Measurements from ENCODE around the gene CCDC154. TPM values are rescaled to one million over a fixed set of nuclear protein-coding genes. Genes with fewer than 3 reads are reported as not detected.

CCDC154 gene, protein sequence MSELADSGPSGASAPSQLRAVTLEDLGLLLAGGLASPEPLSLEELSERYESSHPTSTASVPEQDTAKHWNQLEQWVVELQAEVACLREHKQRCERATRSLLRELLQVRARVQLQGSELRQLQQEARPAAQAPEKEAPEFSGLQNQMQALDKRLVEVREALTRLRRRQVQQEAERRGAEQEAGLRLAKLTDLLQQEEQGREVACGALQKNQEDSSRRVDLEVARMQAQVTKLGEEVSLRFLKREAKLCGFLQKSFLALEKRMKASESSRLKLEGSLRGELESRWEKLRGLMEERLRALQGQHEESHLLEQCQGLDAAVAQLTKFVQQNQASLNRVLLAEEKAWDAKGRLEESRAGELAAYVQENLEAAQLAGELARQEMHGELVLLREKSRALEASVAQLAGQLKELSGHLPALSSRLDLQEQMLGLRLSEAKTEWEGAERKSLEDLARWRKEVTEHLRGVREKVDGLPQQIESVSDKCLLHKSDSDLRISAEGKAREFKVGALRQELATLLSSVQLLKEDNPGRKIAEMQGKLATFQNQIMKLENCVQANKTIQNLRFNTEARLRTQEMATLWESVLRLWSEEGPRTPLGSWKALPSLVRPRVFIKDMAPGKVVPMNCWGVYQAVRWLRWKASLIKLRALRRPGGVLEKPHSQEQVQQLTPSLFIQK
- total RNA-seq (2022; extraction: Qiagen RNA extraction) = 0.11 to 0.51 TPM (median 0.46 TPM) in 4 of 5 replicates, not detected in the other

DNA sequence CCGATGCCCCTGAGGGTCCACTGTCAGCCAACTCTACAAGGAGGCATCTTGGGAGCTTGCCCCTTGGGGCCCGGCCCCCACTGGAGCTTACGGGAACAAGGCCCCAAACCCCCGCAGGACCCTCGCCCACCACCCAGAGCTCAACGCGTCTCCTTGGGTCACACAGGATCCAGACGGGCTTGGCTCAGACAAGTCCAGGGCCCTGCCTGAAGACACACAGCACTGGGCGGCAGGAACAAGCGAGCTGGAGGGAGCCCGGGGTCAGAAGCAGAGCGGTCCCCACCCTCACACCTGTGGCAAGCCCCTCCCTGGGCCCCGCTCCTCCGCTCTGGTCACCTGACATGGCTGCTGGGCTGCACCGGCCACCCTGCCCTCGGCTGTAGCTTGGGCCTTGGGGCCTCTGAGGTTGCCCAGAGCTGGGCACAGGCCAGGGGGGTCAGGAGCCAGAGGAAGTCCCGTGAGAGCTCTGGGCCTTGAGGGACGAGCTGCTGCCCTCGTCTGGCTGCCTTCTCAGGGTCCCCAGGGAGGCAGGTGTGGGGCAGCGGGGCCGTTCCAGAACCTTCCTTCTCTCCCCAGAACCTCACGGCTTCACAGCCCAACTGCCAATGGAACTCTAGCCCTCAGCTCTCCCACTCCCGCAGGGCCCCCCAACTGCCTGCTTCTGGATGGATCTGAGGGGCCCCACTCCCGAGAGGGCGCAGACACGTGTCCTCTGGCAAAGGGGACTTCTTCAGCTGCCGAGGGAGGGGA, at the start of gene CCDC154:
Gene CCDC154 (minus strand): TSS at position 577 of the 750 bp plus-strand sequence. CDS start 234 bp downstream, at position 343.

DNA sequence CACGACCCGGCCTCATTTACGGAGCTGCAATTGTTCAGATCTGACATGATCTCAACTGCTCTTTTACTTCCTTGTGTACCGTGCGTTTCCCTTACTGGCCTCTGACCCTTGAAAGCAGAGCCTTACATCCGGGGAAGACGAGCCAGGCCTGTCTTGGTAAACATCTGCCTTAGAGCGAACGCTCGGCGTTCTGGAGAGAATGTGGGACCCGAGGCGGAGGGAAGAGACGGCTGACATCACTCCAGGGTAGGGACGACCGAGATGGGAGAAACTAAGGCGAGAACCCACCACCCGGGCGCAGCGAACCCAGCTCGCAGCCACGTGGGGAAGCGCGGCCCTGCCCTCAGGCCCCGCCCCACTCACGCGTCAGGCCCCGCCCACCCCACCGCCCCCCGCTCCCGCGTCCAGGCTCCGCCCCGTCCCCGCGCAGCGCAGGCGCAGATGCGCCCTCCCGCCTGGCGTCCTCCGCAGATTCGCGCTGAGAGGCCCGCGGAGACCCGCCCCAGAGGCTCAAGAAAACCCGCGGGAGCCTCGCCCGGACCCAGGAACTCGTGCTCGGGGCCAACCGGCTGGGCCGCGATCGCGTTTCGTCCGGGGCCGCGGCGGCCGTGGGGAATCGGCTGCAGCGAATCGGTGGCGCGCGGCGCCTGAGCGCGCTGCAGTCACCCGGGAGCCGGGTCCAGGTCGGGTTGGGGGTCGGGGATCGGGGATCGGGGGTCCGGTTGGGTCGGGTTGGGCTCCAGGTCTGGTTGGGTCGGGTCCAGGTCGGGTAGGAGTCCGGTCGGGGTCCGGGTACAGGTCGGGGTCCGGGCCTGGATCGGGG, 48.8 kb upstream of the CCDC154 start, which contains the start of gene TELO2:
Gene TELO2 (plus strand): TSS at position 438 of the 823 bp plus-strand sequence. CDS start 922 bp downstream, outside the sequence.

DNA sequence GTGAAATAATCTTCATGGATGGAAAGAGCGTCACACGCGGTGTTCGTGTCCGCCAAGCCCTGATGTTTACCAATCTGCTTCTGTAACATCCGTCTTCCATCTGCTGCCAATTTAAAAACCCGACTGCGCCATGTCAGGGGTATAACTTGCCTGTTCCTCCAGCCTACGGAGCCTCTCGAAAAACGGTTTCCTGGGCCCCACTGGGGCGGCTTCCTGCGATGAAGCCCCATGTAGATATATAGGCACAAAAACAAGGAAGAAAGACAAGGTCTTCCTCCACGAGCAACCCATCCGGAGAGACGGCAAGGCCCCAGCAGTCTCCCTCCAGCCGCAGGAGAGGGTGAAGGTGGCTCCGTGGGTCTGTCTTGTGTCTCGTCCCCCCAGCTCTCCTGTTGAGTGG, 44.3 kb upstream of the CCDC154 start, which contains the start of gene PTX4:
Gene PTX4 (minus strand): TSS at position 326 of the 400 bp plus-strand sequence. CDS start 35 bp downstream, at position 291.

DNA sequence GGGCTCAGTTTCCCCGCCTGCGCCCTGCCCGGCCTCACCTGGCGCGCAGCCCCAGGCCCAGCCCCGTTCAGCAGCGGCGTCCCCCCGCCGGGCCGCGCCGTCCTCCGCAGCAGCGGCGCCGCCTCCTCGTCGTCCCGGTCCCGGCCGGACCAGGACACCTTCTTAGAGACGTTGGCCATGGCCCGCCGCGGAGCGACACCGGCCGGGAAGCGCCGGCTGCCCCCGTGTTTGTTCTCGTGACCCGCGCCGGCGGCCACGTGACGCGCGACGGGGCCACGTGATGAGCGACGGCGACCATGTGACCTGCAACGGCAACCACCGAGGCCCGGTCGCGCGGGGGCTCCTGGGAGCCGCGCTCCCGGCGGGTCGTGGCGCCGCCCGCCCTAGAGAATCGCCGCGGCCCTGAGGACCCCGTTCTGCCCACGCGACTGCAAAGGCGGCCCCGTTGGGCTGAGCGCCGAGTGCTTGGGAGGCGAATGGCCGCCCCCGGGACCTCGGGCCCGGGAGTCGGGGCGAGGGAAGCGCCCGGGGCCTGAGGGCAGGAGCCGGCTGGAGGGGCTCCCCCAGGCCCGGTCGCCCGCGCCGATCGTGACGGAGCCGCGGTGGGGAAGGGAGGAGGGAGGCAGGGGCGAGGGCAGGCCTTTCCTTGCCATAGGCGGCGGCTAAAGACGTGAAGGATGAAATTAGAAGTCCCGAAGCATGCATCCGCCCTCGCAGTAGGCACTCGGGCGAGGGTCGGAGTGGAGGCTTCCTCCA, 30.6 kb upstream of the CCDC154 start, which contains the start of gene CLCN7:
Gene CLCN7 (minus strand): TSS at position 233 of the 756 bp plus-strand sequence. CDS start 54 bp downstream, at position 179.

DNA sequence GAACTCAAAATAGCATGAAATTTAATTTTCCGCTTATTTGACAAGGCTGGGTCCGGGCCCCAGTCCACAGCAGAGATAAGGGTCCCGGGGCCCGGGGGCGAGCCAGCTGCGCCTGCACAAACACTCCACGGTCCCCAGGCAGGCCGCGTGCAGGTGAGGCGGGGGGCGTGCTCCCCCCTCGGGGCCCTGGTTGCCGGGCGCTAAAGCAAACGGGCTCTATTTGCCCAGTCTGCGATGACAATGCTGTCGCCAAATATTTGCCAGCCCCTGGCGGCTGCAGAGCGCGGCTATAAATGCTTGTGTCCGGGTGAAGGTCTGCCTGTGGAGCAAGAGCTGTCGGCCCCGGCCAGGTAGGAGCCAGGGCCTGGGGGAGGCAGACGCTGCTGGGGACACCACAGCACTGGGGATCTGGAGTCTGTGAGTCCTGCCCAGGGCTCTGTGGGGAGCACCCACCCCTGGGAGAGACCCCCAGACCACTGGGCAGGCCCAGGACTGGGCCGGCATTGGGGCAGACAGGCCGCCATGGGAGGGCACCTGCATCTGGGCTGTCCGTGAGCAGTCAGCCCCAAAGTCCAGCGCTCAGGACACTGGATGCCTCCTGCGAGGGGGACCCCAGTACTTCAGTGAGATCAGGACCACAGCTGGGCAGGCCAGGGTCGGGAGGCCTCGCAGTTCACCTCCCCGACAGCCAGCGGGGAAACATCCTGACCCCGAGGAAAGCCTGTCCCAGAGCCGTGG, 13.4 kb downstream of the CCDC154 start, which contains the start of gene PERCC1:
Gene PERCC1 (plus strand): TSS at position 320 of the 738 bp plus-strand sequence. CDS start 1,516 bp downstream, outside the sequence.

DNA sequence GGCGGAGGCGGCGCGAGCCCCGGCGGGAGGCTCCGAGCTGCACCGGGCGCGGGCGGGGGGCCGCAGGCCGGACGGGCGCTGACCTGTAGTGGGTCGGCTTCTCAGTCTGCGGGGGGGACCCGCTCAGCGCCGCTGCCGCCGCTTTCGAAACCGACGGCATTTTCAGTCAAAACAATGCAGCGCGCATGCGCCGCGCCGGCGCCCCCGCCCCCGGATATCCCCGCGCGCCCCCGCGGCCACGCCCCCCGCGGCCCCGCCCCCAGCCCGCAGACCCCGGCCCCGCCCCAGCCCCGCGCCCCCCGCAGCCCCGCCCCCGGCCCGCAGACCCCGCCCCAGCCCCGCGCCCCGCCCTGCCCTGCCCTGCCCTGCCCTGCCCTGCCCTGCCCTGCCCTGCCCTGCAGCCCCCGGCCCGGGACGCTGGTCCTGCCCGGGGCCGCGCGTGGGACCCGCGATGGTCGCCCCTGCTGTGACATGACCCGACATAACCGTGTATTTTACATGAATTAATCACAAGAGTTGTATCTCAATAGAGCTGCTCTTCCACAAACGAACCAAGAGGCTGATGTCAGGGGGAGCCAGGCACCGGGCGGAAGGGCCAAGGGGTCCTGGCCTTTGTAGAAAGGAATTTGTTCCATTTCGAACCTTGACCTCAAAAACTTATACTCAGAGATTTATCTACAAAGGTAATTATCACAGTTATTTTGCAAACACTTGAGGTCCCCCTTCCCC, 29.7 kb downstream of the CCDC154 start, which contains the start of gene UNKL:
Gene UNKL (minus strand): TSS at position 173 of the 729 bp plus-strand sequence. CDS start 13 bp downstream, at position 160.

Other genes starting within 250 kb of the CCDC154 start
- 0.08 to 0.24 TPM (median 0.13 TPM) in 3 of 5 replicates, not detected in the others for gene TPSG1, start 219.3 kb downstream of the CCDC154 start, total RNA-seq (2022; extraction: Qiagen RNA extraction)
- gene TPSB2, start 214.4 kb downstream of the CCDC154 start, total RNA-seq (2022; extraction: Qiagen RNA extraction) = 0.09 to 0.15 TPM (median 0.12 TPM) in 3 of 5 replicates, not detected in the others
- gene TPSAB1, start 203.9 kb downstream of the CCDC154 start, total RNA-seq (2022; extraction: Qiagen RNA extraction) = 0.13 TPM in 1 of 5 replicates, not detected in the others
- gene TPSD1, start 188.5 kb downstream of the CCDC154 start, total RNA-seq (2022; extraction: Qiagen RNA extraction) = not detected in 5 replicates
- gene UBE2I, start 134.9 kb downstream of the CCDC154 start, total RNA-seq (2022; extraction: Qiagen RNA extraction) = 156 to 190 TPM (median 161 TPM) in 5 replicates
- gene BAIAP3, start 110.9 kb downstream of the CCDC154 start, total RNA-seq (2022; extraction: Qiagen RNA extraction) = 0.38 to 1.3 TPM (median 1.0 TPM) in 5 replicates
- 54.7 to 102 TPM (median 97.7 TPM) in 5 replicates for gene TSR3, start 92.7 kb downstream of the CCDC154 start, total RNA-seq (2022; extraction: Qiagen RNA extraction)
- 27.0 to 40.3 TPM (median 36.2 TPM) in 5 replicates for gene GNPTG, start 92.6 kb downstream of the CCDC154 start, total RNA-seq (2022; extraction: Qiagen RNA extraction)
- 25.1 to 45.3 TPM (median 44.6 TPM) in 5 replicates for gene UNKL, start 29.9 kb downstream of the CCDC154 start, total RNA-seq (2022; extraction: Qiagen RNA extraction)
- 33.3 to 40.0 TPM (median 37.9 TPM) in 5 replicates for gene UQCC4, start 23.8 kb downstream of the CCDC154 start, total RNA-seq (2022; extraction: Qiagen RNA extraction)
- gene PERCC1, start 13.5 kb downstream of the CCDC154 start, total RNA-seq (2022; extraction: Qiagen RNA extraction) = not detected in 5 replicates
- gene CLCN7, start 30.5 kb upstream of the CCDC154 start, total RNA-seq (2022; extraction: Qiagen RNA extraction) = 53.9 to 85.2 TPM (median 80.1 TPM) in 5 replicates
- not detected in 5 replicates for gene PTX4, start 44.4 kb upstream of the CCDC154 start, total RNA-seq (2022; extraction: Qiagen RNA extraction)
- gene TELO2, start 48.8 kb upstream of the CCDC154 start, total RNA-seq (2022; extraction: Qiagen RNA extraction) = 23.9 to 48.2 TPM (median 45.1 TPM) in 5 replicates
- not detected in 5 replicates for gene TMEM204, start 89.1 kb upstream of the CCDC154 start, total RNA-seq (2022; extraction: Qiagen RNA extraction)
- 7.8 to 9.4 TPM (median 9.2 TPM) in 5 replicates for gene IFT140, start 167.5 kb upstream of the CCDC154 start, total RNA-seq (2022; extraction: Qiagen RNA extraction)
- 11.3 to 18.8 TPM (median 17.0 TPM) in 5 replicates for gene CRAMP1, start 167.8 kb upstream of the CCDC154 start, total RNA-seq (2022; extraction: Qiagen RNA extraction)
- 164 to 217 TPM (median 172 TPM) in 5 replicates for gene JPT2, start 233.7 kb upstream of the CCDC154 start, total RNA-seq (2022; extraction: Qiagen RNA extraction)

Data from A549 treated with CORT108297 at 1 μM for 4 hours (cell line).